OCI-LY3 (cell line): ENCODE measurements around the gene FKBP7.
A peak's percentile ranks its signal among the peaks of the same experiment; 100 is the strongest.
"Not testable (repeated sequence)": the region's sequence is repeated elsewhere in the genome, so short reads cannot be mapped to it uniquely, and the experiment has no call there.

ENCODE experiments used
- H2AFZ ChIP-seq: fragments of 200-600, 300-600 bp; shearing (Covaris generic); 2 replicates; pipeline ENCODE4 v1.6.0; 2014; ENCODE audit warnings: antibody characterized with exemption, low read depth, low read length
- H3K27ac ChIP-seq: fragments of 200-600, 300-600 bp; sonication (generic); 2 replicates; pipeline ENCODE4 v1.5.1; 2014; ENCODE audit warnings: mild to moderate bottlenecking, low read length, moderate library complexity, mixed read lengths
- H3K27me3 ChIP-seq: fragments of 200-600, 300-600 bp; sonication (generic); 2 replicates; pipeline ENCODE4 v1.6.1; 2014; ENCODE audit warnings: low read depth, low read length, mixed read lengths
- H3K36me3 ChIP-seq: fragments of 200-600, 300-600 bp; sonication (generic); replicated peaks from 2 replicates; pipeline ENCODE3; 2014; ENCODE audit warnings: low read depth, low read length, mixed read lengths
- H3K4me1 ChIP-seq: fragments of 300-600, 200-600 bp; sonication (generic); 2 replicates; pipeline ENCODE4 v1.6.1; 2014; ENCODE audit warnings: low read length, mixed read lengths
- H3K4me2 ChIP-seq: fragments of 200-600, 300-600 bp; sonication (generic); 2 replicates; pipeline ENCODE4 v1.6.1; 2014; ENCODE audit warnings: low read length, mixed read lengths
- H3K4me3 ChIP-seq: fragments of 300-600, 200-600 bp; sonication (generic); 2 replicates; pipeline ENCODE4 v1.5.1; 2014; ENCODE audit warnings: antibody characterized with exemption, mild to moderate bottlenecking, low read length, moderate library complexity
- H3K79me2 ChIP-seq: fragments of 300-600, 200-600 bp; shearing (Covaris generic); 2 replicates; pipeline ENCODE4 v1.6.1; 2014; ENCODE audit warnings: mild to moderate bottlenecking, low read length, mixed read lengths
- H3K9ac ChIP-seq: fragments of 300-600, 200-600 bp; shearing (Covaris generic); 2 replicates; pipeline ENCODE4 v1.6.0; 2014; ENCODE audit warnings: mild to moderate bottlenecking, low read length, moderate library complexity
- H3K9me3 ChIP-seq: fragments of 200-600, 300-600 bp; shearing (Covaris generic); 2 replicates; pipeline ENCODE4 v1.6.1; 2014; ENCODE audit warnings: low read length, mixed read lengths; ENCODE audit not compliant: insufficient read depth
- H4K20me1 ChIP-seq: fragments of 200-600, 300-600 bp; sonication (generic); 2 replicates; pipeline ENCODE4 v1.6.1; 2016; ENCODE audit warnings: low read length, mixed read lengths; ENCODE audit not compliant: insufficient read depth
- EZH2phosphoT487 ChIP-seq: fragments of 200-600 bp; shearing (Covaris generic); IDR thresholded peaks from 2 replicates; pipeline ENCODE4 v1.6.1; 2018; ENCODE audit warnings: antibody characterized with exemption, mixed run types, low read depth
- TF ChIP-seq, protein P1 (sequence below): fragments of 200-600, 300-600 bp; sonication (generic); IDR thresholded peaks from 2 replicates; pipeline ENCODE4 v1.5.1; 2014; ENCODE audit warnings: antibody characterized with exemption, low read length, low read depth

Gene FKBP7, protein sequence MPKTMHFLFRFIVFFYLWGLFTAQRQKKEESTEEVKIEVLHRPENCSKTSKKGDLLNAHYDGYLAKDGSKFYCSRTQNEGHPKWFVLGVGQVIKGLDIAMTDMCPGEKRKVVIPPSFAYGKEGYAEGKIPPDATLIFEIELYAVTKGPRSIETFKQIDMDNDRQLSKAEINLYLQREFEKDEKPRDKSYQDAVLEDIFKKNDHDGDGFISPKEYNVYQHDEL

DNA sequence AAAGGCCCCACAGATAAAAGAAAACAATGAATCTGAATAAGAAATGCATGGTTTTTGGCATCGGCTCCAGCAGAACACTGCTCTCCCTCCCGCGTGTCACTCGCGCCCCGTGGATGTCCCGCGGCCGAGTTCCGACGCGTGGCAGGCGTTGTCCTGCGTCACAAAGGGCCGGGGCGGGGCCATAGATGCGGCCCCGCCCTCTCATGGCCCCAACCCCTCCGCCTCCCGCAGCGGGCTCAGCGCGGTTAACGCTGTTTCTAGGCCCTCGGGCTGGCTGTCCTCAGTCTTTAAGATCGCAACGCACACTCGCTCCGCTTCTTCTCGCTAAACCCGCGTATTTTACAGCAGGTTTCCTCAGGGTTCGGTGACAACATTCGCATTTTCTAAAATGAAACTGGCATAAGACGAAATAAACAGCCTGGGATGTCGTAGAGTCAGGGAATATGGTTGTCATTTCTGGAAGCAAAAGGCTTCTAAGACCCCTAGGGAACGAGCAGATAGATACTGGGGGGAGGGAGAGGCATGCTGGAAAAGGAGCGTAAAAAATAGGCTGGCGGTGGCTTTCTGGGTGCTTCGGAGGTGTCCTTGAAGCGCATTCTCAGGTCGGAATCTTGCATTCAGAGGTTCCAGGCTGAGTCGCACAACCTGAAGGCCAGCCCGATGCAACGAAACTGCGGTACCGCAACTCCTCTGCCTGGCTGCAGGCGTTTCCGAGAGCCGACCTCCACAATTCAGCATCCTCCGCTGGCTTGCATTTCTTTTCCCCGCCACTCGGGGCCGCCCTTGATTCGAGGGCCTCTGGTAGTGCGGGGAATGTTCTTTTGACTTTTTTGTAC lies at the start of gene FKBP7:
Gene FKBP7, minus strand, starts transcription at position 162 of the 836 bp plus-strand sequence. Its CDS starts 101 bp downstream, at position 61.
- no peaks in the 10 kb centered on the region for H3K27me3 ChIP-seq
- peak within 1 kb of the TSS; percentile 78 for H3K27ac ChIP-seq
- H3K79me2 ChIP-seq = peaks cover 34% of the 10 kb centered on the region
- TF ChIP-seq, protein P1, sequence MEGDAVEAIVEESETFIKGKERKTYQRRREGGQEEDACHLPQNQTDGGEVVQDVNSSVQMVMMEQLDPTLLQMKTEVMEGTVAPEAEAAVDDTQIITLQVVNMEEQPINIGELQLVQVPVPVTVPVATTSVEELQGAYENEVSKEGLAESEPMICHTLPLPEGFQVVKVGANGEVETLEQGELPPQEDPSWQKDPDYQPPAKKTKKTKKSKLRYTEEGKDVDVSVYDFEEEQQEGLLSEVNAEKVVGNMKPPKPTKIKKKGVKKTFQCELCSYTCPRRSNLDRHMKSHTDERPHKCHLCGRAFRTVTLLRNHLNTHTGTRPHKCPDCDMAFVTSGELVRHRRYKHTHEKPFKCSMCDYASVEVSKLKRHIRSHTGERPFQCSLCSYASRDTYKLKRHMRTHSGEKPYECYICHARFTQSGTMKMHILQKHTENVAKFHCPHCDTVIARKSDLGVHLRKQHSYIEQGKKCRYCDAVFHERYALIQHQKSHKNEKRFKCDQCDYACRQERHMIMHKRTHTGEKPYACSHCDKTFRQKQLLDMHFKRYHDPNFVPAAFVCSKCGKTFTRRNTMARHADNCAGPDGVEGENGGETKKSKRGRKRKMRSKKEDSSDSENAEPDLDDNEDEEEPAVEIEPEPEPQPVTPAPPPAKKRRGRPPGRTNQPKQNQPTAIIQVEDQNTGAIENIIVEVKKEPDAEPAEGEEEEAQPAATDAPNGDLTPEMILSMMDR = peak; percentile 80
- no peak for TF ChIP-seq EZH2phosphoT487
- H2AFZ ChIP-seq = peak within 1 kb of the TSS; percentile 99
- no peaks in the 10 kb centered on the region for H3K36me3 ChIP-seq
- peak within 1 kb of the TSS; percentile 93 for H3K9ac ChIP-seq
- peaks cover 16% of the 10 kb centered on the region for H4K20me1 ChIP-seq
- H3K4me2 ChIP-seq = peak within 1 kb of the TSS; percentile 91
- H3K4me3 ChIP-seq = peak within 1 kb of the TSS; percentile 97
- H3K4me1 ChIP-seq = peaks cover 34% of the 10 kb centered on the region
- no peaks in the 10 kb centered on the region for H3K9me3 ChIP-seq

DNA sequence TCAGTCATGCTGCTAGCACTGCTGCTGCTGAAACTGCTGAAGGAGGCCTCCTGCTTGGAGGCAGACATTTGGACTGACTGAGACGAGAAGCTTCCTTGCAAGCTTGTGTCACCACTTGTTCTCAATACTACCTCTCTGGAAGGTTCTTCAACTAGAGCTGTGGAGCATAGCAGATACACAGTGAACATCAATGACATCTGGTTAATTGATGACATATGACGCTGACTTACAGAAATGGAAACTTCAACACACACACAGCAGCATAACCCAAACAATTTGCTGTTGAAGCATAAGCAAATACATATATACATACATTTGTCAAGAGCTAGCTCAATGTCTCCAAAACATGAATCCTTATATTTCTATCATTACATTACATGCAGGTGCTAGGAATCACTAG lies 49.2 kb upstream of the FKBP7 start:
- Histone ChIP-seq H2AFZ (no peak overlapping the region), H4K20me1 (peaks cover 34% of the 10 kb centered on the region; the same call in 1 of the 2 replicates), H3K36me3 (peaks cover 18% of the 10 kb centered on the region), H3K9ac (no peak overlapping the region), H3K4me2 (0 out of 2 replicates have a peak overlapping the region, but pooled peaks have one; percentile 6), H3K9me3 (no peaks in the 10 kb centered on the region), H3K79me2 (peaks cover 69% of the 10 kb centered on the region), H3K4me1 (peaks cover 59% of the 10 kb centered on the region), H3K4me3 (no peak overlapping the region), H3K27ac (no peak overlapping the region), H3K27me3 (no peaks in the 10 kb centered on the region)
- TF ChIP-seq EZH2phosphoT487 = no peak
- TF ChIP-seq, protein P1 = no peak

DNA sequence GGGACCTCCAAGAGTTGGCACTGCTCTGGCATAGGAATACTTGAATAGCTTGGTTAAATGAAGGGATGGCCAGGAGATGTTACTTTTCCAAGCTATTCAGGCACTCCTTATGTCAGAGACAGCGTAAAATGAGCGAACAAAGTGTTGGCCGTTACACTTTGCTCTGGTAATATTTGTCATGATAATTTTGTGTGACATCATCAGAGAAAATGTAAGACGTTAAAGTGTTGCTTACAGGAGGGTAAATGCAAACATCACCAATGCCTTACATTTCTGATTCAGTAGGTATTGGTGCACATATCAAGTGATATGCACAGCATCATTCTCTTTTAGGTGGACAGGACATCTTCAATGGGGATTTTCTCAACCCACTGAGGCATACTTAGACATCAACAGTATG lies 47.9 kb upstream of the FKBP7 start:
- Histone ChIP-seq H3K79me2 (peaks cover 56% of the 10 kb centered on the region), H3K27ac (no peak overlapping the region), H3K4me3 (no peak overlapping the region), H2AFZ (no peak overlapping the region), H3K9me3 (no peaks in the 10 kb centered on the region), H4K20me1 (peaks cover 25% of the 10 kb centered on the region; the same call in 1 of the 2 replicates), H3K36me3 (peaks cover 6% of the 10 kb centered on the region), H3K4me2 (no peak overlapping the region), H3K27me3 (no peaks in the 10 kb centered on the region), H3K9ac (no peak overlapping the region), H3K4me1 (peaks cover 59% of the 10 kb centered on the region)
- TF ChIP-seq, protein P1 = no peak
- no peak for TF ChIP-seq EZH2phosphoT487

DNA sequence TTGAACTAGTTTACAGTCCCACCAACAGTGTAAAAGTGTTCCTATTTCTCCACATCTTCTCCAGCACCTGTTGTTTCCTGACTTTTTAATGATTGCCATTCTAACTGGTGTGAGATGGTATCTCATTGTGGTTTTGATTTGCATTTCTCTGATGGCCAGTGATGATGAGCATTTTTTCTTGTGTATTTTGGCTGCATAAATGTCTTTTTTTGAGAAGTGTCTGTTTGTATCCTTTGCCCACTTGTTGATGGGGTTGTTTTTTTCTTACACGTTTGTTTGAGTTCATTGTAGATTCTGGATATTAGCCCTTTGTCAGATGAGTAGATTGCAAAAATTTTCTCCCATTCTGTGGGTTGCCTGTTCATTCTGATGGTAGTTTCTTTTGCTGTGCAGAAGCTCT lies 47.1 kb upstream of the FKBP7 start:
- not testable (repeated sequence) for H3K27ac ChIP-seq, H2AFZ ChIP-seq, H3K27me3 ChIP-seq, H3K4me2 ChIP-seq, H3K4me3 ChIP-seq, H3K9ac ChIP-seq, H3K36me3 ChIP-seq, H3K9me3 ChIP-seq
- Histone ChIP-seq H3K4me1 (peaks cover 56% of the 10 kb centered on the region), H4K20me1 (peaks cover 22% of the 10 kb centered on the region; the same call in 1 of the 2 replicates), H3K79me2 (peaks cover 56% of the 10 kb centered on the region)

DNA sequence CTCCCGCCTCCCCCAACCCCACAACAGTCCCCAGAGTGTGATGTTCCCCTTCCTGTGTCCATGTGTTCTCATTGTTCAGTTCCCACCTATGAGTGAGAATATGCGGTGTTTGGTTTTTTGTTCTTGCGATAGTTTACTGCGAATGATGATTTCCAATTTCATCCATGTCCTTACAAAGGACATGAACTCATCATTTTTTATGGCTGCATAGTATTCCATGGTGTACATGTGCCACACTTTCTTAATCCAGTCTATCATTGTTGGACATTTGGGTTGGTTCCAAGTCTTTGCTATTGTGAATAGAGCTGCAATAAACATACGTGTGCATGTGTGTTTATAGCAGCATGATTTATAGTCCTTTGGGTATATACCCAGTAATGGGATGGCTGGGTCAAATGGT lies 46.6 kb upstream of the FKBP7 start:
- Histone ChIP-seq H4K20me1 (peaks cover 22% of the 10 kb centered on the region; the same call in 1 of the 2 replicates), H3K4me1 (peaks cover 51% of the 10 kb centered on the region), H3K79me2 (peaks cover 53% of the 10 kb centered on the region)
- not testable (repeated sequence) for H3K4me3 ChIP-seq, H3K27ac ChIP-seq, H3K4me2 ChIP-seq, H3K9me3 ChIP-seq, H2AFZ ChIP-seq, H3K36me3 ChIP-seq, H3K27me3 ChIP-seq, H3K9ac ChIP-seq
